GM19025 (cell line): ENCODE results near the gene GRK6.

Experiments
- ATAC-seq: cut with Tn5 transposase; IDR thresholded peaks from one replicate; pipeline ENCODE4 v1.9.1; 2021; ENCODE audit warnings: mild to moderate bottlenecking, low read depth, moderate library complexity; ENCODE audit not compliant: unreplicated experiment

Gene GRK6

GRCh38 chr5:177450667-177451424, 24.4 kb downstream of the GRK6 start:
- no peak for ATAC-seq

- ATAC-seq = no peak
Observed at GRCh38 chr5:177452688-177453638, 26.5 kb downstream of the GRK6 start.

- ATAC-seq = peak; percentile 1
Observed at GRCh38 chr5:177453852-177454396, 27.4 kb downstream of the GRK6 start.

GRCh38 chr5:177454397-177455035, 28.0 kb downstream of the GRK6 start:
- peak; percentile 50 for ATAC-seq

- peak; percentile 42 for ATAC-seq
Observed at GRCh38 chr5:177455036-177455660, 28.7 kb downstream of the GRK6 start.

GRCh38 chr5:177455661-177456590, 29.4 kb downstream of the GRK6 start:
- ATAC-seq = peak; percentile 7

GRCh38 chr5:177456591-177456964, 30.1 kb downstream of the GRK6 start:
- ATAC-seq = no peak

- no peak for ATAC-seq
Observed at GRCh38 chr5:177456976-177457851, 30.7 kb downstream of the GRK6 start.

GRCh38 chr5:177457852-177458681, 31.6 kb downstream of the GRK6 start:
- no peak for ATAC-seq

GRCh38 chr5:177458912-177459350, 32.5 kb downstream of the GRK6 start:
- no peak for ATAC-seq

- no peak for ATAC-seq
Observed at GRCh38 chr5:177459357-177459756, 32.9 kb downstream of the GRK6 start.

GRCh38 chr5:177459819-177460628, 33.5 kb downstream of the GRK6 start:
- no peak for ATAC-seq

GRCh38 chr5:177462021-177462670, 35.7 kb downstream of the GRK6 start:
- no peak for ATAC-seq

GRCh38 chr5:177465044-177465443, 38.6 kb downstream of the GRK6 start:
- ATAC-seq = no peak

GRCh38 chr5:177466861-177467260, 40.4 kb downstream of the GRK6 start:
- no peak for ATAC-seq

- no peak for ATAC-seq
Observed at GRCh38 chr5:177467436-177467835, 41.0 kb downstream of the GRK6 start.
